DMS79 treated with DMSO at 0.1 percent for 48 hours (cell line): ENCODE results near the gene SCN10A.

Experiments used
- DNase-seq: peaks from one replicate; lab custom pipeline; 2025; lab: John Stamatoyannopoulos, UW

Gene SCN10A

DNA sequence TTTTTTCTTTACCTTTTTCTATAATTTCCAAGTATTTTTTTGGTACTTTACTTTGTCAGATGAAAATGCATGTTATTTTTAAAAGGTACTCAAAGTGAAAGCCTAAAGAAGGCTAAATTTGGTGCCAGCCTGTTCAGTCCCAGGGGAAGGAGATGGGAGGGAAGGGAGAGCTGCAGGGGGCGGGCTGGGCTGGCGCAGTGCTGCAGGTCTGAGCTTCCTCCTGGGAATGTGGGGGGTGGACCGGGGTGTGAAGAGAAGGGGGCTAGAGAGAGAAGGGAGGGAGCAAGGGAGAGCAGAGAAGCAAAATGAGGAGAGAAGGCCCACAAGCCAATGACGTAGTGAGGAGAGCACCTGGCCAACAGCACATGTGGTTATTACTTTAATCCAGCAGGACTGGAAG lies 95.6 kb downstream of the SCN10A start:
- no peak for DNase-seq

DNA sequence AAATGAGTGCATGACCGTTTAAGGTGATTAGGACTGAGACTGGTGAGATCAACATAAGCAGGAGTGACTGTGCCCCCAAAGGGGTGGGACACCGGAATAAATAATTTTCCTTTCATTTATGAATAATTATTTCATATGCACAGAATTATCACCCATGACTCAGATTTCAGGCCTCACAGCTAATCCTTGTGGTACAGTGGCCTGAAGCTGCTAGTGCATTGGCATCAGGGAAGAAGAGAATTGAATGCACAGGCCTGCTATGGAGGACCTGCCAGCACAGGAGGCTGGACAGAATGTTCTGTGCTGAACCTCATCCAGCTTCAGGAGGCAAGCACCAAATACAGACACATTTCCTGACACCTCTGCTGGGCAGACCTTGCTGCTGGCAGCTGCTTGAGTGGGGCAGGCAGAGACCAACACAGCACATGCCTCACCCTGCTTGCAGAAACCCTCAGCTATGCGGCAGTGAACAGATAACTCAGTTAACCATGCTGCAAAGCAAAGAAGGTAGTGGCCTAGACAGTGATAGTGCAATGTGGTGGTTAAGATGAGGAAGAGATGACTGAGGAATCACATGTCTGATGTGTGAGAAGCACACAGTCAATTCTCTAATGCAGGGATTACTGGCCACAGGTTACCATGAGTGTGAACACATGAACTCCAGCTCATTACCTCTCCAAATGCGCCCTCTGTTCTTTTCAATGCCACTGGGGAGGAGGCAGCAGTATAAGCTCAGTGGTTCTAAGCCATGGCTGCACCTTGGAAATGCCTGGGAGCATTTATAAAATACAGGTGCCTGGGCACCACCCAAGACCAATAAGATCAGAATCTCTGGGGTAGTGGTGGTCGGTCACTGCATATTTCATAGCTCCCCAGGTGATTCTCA lies 98.4 kb downstream of the SCN10A start:
- DNase-seq, result no peak

DNA sequence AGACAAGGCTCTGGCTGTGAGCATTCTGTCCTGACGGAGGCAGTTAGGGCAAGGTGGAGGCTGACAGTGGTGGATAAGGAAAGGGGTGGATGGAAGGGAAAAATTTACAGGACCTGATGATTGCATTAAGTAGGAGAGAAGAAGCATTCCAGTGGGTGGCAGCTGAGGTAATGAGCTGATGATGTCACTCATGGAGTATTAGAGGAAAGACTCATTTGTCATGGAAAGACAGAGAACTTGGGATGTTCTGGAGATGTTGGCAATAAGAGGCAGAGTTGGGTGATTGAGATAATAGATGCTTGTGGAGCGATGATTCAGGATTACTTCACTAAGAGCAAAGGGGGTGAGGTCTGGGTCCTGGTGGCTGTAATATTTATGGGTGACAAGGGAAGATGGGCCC lies 102.9 kb downstream of the SCN10A start:
- DNase-seq, result no peak

DNA sequence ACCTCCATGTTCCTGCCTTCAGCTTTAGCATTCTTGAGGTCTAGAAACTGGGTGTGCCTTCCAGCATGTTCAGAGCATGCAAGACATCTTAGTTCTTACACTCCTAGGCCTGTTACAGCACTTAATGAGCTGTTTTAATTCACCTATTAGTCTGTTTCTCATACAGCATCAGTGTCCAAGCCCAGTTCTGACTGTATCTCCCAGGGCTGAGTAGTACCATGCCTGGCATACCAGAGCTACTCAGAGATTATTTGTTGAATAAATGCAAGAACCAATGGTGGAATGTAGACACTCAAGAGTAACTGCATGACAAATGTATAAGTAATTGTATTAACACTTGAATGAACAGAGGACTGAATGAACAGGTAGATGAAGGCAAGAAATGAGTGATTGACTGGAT lies 104.7 kb downstream of the SCN10A start:
- no peak for DNase-seq

DNA sequence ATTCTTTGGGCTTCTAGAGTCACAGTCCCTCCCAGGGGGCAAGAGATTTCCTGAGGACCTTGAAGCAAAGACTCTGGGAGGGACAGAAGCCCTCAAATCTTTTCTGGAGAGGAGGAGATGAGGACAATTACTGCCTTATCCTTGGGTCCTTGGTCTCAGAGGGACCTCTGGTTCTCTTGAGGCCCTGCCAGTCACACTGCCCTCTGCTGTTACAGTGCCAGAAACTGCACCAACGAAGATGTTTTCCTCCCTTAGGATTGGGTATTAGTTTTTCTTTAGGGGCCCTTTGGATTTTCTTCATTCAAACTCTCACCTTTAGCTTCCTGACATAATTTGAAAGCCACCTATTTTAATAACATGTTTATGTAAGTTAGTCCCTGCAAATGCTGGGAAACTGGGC lies 108.3 kb downstream of the SCN10A start:
- no peak for DNase-seq

DNA sequence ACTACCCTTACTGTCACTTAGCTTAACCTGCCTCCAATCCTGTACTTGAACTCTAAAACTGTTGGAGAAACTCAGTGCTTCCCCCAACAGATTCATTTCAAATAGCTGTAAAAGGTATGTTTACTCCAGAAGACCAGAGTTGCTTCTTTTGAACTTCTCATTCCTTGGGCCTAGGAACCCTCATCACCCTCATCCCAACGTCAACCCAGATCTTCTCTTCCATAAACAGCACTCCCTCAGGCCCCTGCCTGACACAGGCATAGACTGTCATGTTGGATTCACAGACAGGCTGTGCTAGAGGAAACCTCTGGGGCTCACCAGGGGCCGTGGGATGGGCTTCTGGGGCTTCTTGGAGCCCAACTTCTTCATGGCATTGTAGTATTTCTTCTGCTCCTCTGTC lies 109.1 kb downstream of the SCN10A start:
- DNase-seq, result no peak

DNA sequence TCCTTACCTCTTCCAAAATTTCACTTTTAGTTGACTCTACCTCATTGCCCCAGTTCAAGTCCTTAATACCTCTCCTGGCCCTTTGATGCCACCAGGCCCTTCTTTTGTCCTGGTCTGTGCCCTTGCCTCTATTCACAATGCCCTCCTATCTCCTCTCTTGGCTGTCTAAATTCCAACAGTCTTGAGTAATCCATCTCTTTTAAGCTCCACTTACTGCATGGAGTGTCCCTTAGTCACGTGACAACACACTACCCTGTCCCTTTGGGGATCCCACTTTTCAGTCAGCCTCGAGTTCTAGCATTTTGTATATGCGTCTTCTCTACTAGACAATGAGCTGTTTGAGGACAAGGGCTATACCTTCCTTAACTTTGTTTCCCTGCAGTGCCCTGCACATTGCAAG lies 113.8 kb downstream of the SCN10A start:
- no peak for DNase-seq

DNA sequence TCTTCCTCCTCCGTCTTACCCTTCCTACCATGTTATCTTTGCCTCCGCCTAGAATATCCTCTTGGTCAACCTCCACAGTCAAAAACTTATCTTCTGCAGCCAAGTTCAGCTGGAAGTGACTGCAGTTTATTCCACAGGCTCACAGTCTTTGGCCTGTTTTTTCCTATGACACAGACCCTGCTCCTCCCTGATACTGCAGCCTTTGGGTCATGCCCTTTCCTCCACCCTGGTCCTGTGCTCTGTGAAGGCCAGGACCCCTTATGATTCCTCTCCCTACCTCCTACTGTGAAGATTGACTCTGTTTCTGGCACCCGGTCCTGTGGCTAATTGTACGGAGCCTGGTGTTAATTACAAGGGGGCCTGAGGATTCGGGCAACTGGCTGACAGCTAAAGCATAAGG lies 117.3 kb downstream of the SCN10A start:
- DNase-seq, result no peak

DNA sequence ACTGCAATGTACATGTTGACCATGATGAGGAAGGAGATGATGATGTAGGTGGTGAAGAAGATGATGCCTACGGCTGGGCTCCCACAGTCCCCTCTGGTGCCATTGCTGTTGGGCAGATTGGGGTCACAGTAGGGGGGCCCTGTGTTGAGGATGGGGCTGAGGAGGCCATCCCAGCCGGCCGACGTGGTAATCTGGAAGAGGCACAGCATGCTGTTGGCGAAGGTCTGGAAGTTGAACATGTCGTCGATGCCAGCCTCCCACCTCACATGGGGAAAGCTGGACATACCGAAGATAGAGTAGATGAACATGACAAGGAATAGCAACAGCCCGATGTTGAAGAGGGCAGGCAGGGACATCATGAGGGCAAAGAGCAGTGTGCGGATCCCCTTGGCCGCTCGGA lies 118.0 kb downstream of the SCN10A start:
- no peak for DNase-seq

DNA sequence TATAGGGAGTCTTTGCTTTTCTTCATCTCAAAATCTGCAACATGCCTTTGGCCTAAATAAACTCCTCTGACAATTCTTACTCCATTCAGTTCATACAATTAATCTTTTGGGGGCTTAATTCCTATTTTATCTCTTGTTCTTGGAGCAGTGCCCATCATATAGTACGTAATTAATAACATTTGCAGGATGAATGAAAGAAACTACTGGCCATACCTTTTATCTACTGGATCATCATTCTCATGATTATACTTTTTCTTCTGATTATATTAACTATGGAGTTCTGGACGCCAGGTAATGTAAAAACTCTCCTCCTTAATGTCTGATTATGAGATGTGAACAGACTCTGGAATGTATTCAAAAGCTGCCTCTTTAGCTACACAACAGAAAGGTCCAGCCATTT lies 120.0 kb downstream of the SCN10A start:
- DNase-seq, result no peak

DNA sequence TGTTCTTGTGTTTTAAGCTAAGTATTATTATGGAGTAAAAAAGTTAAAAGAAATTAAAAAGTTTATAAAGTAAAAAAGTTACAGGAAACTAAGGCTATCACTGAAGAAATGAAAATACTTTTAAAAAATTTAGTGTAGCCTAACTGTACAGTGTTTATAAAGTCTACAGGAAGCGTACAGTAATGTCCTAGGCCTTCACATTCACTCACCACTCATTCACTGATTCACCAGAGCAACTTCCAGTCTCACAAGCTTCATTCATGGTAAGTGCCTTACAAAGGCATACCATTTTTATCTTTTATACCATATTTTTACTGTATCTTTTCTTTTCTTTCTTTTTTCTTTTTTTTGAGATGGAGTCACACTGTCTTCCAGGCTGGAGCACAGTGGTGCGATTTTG lies 125.8 kb downstream of the SCN10A start:
- no peak for DNase-seq

DNA sequence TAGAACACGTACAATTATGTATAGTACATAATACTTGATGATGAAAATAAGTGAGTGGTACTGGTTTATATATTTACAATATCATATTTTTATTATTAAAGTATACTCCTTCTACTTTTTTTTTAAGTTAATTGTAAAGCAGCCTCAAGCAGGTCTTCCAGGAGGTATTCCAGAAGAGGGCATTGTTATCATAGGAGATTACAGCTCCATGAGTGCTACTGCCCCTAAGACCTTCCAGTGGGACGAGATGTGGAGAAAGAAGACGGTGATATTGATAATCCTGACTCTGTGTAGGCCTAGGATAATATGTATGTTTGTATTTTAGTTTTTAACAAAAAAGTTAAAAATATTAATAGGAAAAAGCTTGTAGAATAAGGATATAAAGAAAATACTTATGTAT lies 126.2 kb downstream of the SCN10A start:
- DNase-seq, result no peak

DNA sequence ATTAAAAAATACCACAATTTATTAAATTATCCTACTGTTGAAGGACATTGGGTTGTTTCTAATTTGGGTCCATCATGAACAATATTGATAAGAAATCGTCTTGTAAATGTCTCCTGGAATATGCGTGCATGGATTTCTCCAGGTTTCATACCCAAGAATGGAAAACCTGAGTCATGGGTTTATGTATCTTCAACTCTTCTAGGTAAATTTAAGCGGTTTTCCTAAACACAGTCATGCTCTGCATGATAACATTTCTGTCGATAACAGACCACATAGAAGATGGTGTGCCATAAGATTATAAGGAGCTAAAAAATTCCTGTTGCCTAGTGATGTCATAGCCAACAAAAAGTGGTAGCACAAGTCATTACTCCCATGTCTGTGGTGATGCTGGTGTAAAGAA lies 126.7 kb downstream of the SCN10A start:
- no peak for DNase-seq

DNA sequence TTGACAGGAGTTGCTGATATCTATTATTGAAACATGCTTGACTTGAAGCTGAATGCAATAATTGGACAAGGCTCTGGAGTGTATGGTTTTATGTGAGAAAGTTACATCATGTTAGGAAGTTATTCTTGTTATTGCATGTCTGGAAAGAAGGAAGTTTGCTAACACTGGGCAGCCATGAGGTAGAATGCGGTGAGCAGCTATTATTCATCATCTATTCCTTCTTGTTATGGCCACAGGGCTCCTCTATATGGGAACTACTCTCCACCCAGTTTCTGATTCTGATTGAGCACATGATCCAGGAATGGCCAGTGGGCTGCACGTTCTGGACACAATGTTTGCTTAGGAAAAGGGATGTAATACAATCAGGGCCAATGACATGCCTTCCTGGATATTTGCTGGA lies 128.7 kb downstream of the SCN10A start:
- no peak for DNase-seq

DNA sequence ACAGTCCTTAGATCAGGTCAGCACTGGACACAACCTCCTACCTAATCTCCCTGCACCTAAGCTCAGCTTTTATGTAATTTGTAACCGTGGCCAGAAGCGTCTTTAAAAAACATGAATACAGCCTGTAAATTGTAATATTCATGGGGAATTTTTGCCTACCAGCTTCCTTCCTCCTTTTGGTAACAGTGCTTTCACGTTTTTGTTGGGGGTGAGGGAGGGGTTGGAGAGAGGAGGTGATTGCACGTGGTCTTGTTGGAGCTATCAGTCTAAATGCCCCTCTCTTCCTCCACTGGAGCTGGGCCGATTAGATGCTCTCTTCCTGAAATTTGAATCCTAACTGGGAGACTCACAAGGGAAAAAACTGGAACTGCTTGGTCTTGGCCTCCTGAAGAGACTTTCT lies 131.5 kb downstream of the SCN10A start:
- no peak for DNase-seq

DNA sequence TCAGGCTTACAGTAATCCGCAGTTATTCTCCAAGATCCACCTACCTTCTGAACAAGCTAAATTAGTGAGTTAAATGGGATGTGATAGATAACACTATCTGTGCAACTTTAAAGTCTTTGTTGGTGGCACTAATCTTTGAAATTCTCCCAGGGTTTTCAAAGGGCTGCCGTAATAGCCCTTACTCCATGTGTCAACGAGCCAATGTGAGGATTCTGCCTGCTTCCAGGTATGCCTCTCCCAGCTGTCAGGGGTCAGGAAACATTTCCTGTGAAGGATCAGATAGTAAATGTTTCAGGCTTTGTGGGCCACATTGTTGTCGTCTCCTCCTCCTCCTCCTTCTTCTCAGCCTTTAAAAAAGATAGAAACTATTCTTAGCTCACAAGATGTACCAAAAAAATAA lies 146.3 kb downstream of the SCN10A start:
- DNase-seq, result no peak

DNA sequence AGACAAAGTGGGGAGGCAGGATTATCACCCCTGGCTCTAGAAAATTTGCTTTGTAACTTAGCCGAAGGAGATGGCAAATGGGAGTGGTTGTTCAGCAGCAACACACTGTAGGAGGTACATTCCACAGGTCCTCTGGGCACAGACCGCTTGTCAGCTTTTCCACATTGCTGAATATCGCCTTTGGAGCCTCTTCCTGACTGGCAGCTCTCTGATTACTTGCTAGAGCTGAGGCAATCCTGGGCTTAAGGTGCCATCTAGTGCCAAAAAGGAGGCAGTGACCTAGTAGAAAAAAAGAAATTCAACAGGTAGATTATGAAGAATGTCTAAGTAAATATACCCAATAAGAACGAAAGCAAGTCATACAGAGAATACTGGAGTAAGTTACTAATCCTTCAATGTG lies 153.5 kb downstream of the SCN10A start:
- DNase-seq, result no peak

DNA sequence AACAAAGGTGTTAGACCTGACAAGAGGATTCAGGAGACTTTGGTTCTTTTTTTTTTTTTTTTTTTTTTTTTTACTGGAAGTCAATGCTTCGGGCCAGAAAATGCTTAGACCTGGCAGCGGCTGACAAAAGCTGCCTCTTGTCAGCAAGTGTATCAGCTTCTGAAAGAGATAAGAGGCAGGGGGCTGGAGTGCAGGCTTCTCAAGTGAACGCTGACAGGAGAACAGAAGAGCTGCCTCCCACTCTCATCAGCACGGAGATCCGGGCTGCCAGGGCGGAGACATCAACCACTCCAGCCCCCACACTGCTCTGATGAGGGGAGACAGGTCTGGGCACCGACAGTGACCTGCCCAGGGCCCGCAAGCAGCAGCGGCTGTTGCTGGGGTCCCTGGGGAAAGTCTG lies 157.2 kb downstream of the SCN10A start:
- no peak for DNase-seq

DNA sequence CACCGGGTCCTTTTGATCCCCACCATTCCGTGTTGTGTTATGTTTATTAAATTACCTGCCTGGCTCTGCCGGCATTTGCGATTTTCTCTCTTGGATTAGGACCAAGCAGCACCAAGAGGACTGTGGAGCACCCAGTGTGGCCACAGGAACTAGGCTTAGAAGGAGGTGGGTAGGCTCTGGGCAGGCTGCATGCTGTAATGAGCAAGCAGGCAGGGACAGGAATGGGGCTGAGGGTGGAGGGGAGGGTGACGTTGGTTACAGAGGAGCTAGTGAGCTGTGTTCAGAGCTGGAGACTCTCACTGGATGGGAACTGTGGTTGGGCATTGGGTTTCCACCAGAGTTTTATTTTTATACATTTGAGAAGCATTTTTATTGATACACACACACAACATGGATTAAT lies 158.6 kb downstream of the SCN10A start:
- no peak for DNase-seq

DNA sequence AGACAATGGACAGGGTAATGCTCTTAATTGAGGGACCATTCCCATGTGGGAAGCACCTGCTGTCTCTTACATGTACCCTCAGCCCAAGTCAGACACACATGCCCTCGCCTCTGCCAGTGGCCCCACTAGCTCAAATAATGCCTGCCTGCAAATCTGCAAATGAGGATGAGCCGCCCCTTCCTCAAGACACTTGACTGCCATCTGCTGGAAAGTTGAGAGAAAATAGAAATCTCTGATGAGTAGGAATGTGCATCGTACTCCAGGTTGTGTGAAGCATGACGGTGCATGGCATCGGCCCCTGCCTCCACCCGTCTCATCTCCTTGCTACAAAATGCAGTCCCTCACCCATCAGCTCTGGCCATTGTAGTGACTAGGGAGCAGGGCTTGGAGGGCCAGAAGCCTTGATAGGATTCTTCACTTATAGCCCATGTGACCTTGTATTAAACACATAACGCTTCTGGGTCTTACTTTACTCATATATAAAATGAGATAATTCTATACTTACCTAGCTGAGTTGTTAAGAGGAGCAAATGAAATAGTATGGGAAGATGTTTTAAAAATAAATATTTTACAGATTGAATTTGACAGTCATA lies 160.2 kb downstream of the SCN10A start:
- peak; percentile 8 for DNase-seq

DNA sequence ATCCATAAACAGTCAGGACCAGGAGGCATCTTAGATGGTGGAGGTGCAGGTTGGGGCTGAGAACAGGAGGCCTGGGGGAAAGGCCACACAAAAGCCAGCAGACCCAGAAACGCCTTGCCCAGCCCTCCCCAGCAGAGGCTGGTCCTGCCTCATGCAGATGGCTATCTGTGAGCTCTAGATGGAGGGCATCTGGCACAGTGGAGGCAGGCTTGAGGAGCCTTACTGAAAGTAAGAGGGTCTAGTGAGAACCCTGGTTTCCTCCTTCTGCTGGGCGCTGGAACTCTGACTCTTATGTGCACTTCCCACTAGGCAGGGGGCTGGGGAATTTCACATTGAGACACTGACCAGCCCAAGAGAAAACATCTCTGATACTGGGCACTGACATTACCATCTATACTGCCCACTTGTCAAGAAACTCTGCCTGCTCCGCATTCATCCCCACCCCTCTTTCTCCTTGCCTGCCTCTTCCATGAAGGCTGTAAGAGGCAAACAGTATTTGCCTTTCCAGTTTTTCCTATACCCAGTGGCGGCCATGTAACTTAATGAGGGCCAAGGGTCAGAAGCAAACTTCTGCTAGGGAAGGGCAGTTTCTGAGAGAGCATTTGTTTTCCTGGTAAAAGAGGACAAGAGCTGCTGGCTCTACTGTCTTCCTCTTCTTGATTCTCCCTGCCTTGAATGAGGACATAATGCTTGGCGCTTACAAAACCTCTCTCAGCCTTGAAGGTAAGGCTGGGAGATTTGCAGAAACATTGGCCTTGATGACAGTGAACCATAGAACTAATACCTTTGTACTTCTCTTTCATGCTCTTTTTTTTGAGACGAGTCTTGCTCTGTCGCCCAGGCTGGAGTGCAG lies 162.1 kb downstream of the SCN10A start:
- DNase-seq, result no peak

DNA sequence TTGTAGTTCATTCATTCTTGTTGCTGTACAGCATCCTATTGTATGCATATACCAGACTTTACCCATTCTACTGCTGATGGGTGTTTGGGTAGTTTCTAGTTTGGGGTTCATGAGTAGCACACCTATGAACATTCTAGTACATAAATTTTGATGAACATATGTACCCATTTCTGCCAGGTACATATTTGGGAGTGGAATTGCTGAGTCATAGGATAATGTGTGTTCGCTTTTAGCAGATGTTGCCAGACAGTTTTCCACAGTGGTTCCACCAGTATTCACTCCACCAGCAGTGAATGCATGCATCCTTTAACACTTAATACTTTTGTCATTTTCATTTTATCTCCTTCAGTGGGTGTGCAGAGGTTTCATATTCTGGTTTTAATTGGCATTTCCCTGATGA lies 163.1 kb downstream of the SCN10A start:
- DNase-seq, result no peak
